ENCODE data around the gene INSIG2. TPM values are rescaled to one million over a fixed set of nuclear protein-coding genes. Genes with fewer than 3 reads are reported as not detected.

Gene INSIG2
- total RNA-seq, 1 donor from 2014 or later: 27.7 TPM

DNA sequence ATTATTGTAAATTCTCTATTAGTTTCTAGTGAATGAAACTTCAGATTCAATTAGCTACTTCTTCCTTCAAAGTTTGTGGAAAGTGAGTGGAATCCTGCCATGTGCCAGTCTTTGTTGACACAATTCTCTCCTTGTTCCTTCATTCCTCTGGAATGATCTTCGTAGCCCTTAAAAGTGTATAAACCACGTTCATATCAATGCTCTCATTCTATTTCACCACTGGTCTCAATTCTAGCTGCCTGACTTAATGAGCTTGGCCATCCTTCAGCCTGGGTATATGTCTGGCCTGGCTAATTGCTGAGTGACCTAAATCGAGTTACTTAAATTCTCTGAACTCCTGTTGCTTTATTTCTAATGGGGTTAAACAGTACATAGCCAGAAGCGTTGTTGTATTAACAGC is 43.5 kb downstream of the INSIG2 start:
- no peak for DNase-seq (ENCODE audit: low spot score)
- Mint-ChIP-seq H3K27ac (ENCODE audit: unreplicated experiment) (no peak overlapping the region), H3K4me1 (ENCODE audit: low read depth) (no peaks in the 10 kb centered on the region), H3K27me3 (ENCODE audit: low read depth) (peaks cover 16% of the 10 kb centered on the region), H3K9me3 (ENCODE audit: low read depth) (no peaks in the 10 kb centered on the region), H3K4me3 (ENCODE audit: unreplicated experiment) (no peak overlapping the region), H3K36me3 (ENCODE audit: low read depth) (no peaks in the 10 kb centered on the region)
- TF ChIP-seq, protein P1, sequence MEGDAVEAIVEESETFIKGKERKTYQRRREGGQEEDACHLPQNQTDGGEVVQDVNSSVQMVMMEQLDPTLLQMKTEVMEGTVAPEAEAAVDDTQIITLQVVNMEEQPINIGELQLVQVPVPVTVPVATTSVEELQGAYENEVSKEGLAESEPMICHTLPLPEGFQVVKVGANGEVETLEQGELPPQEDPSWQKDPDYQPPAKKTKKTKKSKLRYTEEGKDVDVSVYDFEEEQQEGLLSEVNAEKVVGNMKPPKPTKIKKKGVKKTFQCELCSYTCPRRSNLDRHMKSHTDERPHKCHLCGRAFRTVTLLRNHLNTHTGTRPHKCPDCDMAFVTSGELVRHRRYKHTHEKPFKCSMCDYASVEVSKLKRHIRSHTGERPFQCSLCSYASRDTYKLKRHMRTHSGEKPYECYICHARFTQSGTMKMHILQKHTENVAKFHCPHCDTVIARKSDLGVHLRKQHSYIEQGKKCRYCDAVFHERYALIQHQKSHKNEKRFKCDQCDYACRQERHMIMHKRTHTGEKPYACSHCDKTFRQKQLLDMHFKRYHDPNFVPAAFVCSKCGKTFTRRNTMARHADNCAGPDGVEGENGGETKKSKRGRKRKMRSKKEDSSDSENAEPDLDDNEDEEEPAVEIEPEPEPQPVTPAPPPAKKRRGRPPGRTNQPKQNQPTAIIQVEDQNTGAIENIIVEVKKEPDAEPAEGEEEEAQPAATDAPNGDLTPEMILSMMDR (IDR thresholded peaks at IDR 0.05): no peak

DNA sequence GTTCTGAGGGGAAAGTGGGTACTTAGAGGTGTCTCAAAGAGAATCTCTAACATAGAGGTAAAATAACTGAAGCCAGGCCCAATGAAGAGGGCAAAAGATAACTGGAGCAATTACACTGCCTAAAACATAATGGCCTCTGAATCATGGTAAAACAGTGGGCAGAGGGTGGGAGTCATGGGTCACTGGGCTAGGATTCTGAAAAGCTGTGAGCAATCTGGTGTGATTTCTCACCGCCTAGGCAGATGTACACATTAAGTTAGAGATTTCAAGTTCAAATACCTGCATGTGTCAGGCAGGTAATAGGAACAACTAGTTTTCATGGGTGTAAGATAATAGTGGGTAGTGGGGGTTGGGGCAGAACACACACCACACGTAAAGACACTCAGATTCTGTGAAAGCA is 45.6 kb downstream of the INSIG2 start:
- no peaks in the 10 kb centered on the region for H3K36me3 Mint-ChIP-seq (ENCODE audit: low read depth)
- peaks cover 9% of the 10 kb centered on the region for H3K27me3 Mint-ChIP-seq (ENCODE audit: low read depth)
- H3K4me3 Mint-ChIP-seq (ENCODE audit: unreplicated experiment): no peak overlapping the region
- TF ChIP-seq, protein P1 (IDR thresholded peaks at IDR 0.05): no peak
- H3K4me1 Mint-ChIP-seq (ENCODE audit: low read depth): no peaks in the 10 kb centered on the region
- H3K27ac Mint-ChIP-seq (ENCODE audit: unreplicated experiment): no peak overlapping the region
- no peaks in the 10 kb centered on the region for H3K9me3 Mint-ChIP-seq (ENCODE audit: low read depth)
- no peak for DNase-seq (ENCODE audit: low spot score)

DNA sequence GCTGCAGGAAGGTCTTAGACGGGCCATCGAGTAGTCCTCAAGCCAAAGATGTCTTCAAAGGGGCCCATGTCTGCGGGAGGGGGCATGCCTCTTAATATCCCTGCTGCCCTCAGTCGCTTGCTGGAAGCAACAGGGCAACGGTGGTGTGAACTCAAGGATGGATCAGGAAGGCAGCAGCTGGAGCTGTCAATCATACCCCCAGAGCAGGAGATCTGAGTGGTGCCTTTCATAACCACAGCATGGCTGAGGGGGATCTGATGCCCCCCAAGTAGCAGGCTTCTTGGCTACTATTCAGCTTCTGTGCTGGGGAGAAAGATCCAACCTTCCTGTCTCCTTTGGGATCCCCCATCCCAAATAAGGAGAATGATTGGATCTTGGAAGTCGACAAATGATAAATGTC is 46.4 kb downstream of the INSIG2 start:
- H3K4me1 Mint-ChIP-seq (ENCODE audit: low read depth): no peaks in the 10 kb centered on the region
- H3K9me3 Mint-ChIP-seq (ENCODE audit: low read depth): no peaks in the 10 kb centered on the region
- no peaks in the 10 kb centered on the region for H3K36me3 Mint-ChIP-seq (ENCODE audit: low read depth)
- TF ChIP-seq, protein P1 (IDR thresholded peaks at IDR 0.05): no peak
- H3K27me3 Mint-ChIP-seq (ENCODE audit: low read depth): peaks cover 9% of the 10 kb centered on the region
- DNase-seq (ENCODE audit: low spot score): no peak
- no peak overlapping the region for H3K4me3 Mint-ChIP-seq (ENCODE audit: unreplicated experiment)
- no peak overlapping the region for H3K27ac Mint-ChIP-seq (ENCODE audit: unreplicated experiment)

DNA sequence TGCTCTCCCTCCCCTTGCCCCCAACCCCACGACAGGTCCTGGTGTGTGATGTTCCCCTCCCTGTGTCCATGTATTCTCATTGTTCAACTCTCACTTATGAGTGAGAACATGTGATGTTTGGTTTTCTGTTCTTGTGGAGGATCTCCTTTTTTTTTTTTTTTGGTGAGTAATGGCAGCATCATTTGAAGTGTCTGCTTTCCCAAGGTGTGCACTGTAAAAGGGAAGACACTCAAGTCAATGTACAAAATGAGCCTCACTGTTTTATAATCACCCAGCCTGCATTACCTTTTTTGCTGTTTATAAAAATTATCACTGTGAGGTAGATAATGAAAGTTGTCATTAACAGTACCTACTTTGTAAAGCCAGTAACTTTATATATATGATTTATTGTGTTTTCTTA is 56.9 kb downstream of the INSIG2 start:
- TF ChIP-seq, protein P1 (IDR thresholded peaks at IDR 0.05): no peak
- H3K27ac Mint-ChIP-seq (ENCODE audit: unreplicated experiment): no peak overlapping the region
- no peak for DNase-seq (ENCODE audit: low spot score)
- H3K9me3 Mint-ChIP-seq (ENCODE audit: low read depth): no peaks in the 10 kb centered on the region
- H3K4me1 Mint-ChIP-seq (ENCODE audit: low read depth): peaks cover 6% of the 10 kb centered on the region
- no peak overlapping the region for H3K4me3 Mint-ChIP-seq (ENCODE audit: unreplicated experiment)
- H3K36me3 Mint-ChIP-seq (ENCODE audit: low read depth): no peaks in the 10 kb centered on the region
- peaks cover 9% of the 10 kb centered on the region for H3K27me3 Mint-ChIP-seq (ENCODE audit: low read depth)

DNA sequence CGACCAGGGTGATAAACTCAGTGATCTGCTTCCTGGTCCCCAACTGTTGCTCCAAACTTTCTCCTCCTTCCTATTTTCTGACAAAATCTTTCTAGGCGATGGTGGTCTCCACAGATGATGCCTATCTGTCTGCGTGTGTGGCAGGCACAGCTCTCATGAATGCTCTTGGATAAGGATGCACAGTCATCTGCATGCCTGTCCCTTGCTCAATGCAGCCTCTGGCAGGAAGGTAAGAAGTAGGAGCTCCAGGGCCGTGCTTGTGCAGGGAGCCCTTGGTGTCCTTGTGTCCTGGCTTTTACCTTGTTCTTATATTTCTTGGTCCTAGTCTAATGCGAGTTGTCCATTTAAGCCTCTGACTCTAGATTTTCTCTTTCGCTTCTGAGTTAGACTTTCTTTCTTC is 57.5 kb downstream of the INSIG2 start:
- no peak overlapping the region for H3K27ac Mint-ChIP-seq (ENCODE audit: unreplicated experiment)
- H3K27me3 Mint-ChIP-seq (ENCODE audit: low read depth): peaks cover 9% of the 10 kb centered on the region
- no peak for DNase-seq (ENCODE audit: low spot score)
- no peak overlapping the region for H3K4me3 Mint-ChIP-seq (ENCODE audit: unreplicated experiment)
- TF ChIP-seq, protein P1 (IDR thresholded peaks at IDR 0.05): no peak
- peaks cover 6% of the 10 kb centered on the region for H3K4me1 Mint-ChIP-seq (ENCODE audit: low read depth)
- no peaks in the 10 kb centered on the region for H3K36me3 Mint-ChIP-seq (ENCODE audit: low read depth)
- H3K9me3 Mint-ChIP-seq (ENCODE audit: low read depth): no peaks in the 10 kb centered on the region

Data from chondrocyte (in vitro differentiated cells).